HL-60/S4 treated with phorbol 12-myristate 13-acetate at 8.2 ng/mL for 4 days and 3 days (cell line): ENCODE data around the gene CBLB.

Experiments used
- in situ Hi-C: fragments of 300-500 bp; cut with MboI; formaldehyde crosslinking; loops from 2 replicates; pipeline ENCODE4 v1.15.0; 2022; ENCODE audit warnings: low sequenced_read_pairs

CBLB gene

GRCh38 chr3:105847865-105848264 lies 20.9 kb downstream of the CBLB start:
- in situ Hi-C loops: no loop called here

- in situ Hi-C loops: no loop called here
Measured at GRCh38 chr3:105847452-105847851, 21.4 kb downstream of the CBLB start.

GRCh38 chr3:105846809-105847208 lies 22.0 kb downstream of the CBLB start:
- in situ Hi-C loops: no loop called here

- in situ Hi-C loops: no loop called here
Measured at GRCh38 chr3:105845488-105845887, 23.3 kb downstream of the CBLB start.

GRCh38 chr3:105844704-105845103 lies 24.1 kb downstream of the CBLB start:
- in situ Hi-C loops: no loop called here

GRCh38 chr3:105843994-105844393 lies 24.8 kb downstream of the CBLB start:
- in situ Hi-C loops: no loop called here

- in situ Hi-C loops: no loop called here
Measured at GRCh38 chr3:105842943-105843342, 25.9 kb downstream of the CBLB start.

- in situ Hi-C loops: no loop called here
Measured at GRCh38 chr3:105842449-105842848, 26.4 kb downstream of the CBLB start.

GRCh38 chr3:105837947-105838346 lies 30.9 kb downstream of the CBLB start:
- in situ Hi-C loops: no loop called here

- in situ Hi-C loops: no loop called here
Measured at GRCh38 chr3:105837143-105837740, 31.6 kb downstream of the CBLB start.

GRCh38 chr3:105836533-105836932 lies 32.3 kb downstream of the CBLB start:
- in situ Hi-C loops: no loop called here

- in situ Hi-C loops: no loop called here
Measured at GRCh38 chr3:105835606-105836005, 33.2 kb downstream of the CBLB start.

GRCh38 chr3:105834768-105835167 lies 34.0 kb downstream of the CBLB start:
- in situ Hi-C loops: no loop called here

GRCh38 chr3:105832644-105833043 lies 36.2 kb downstream of the CBLB start:
- in situ Hi-C loops: no loop called here

GRCh38 chr3:105830836-105831235 lies 38.0 kb downstream of the CBLB start:
- in situ Hi-C loops: no loop called here

- in situ Hi-C loops: no loop called here
Measured at GRCh38 chr3:105829871-105830622, 38.8 kb downstream of the CBLB start.

GRCh38 chr3:105829229-105829628 lies 39.6 kb downstream of the CBLB start:
- in situ Hi-C loops: no loop called here

GRCh38 chr3:105828703-105829102 lies 40.1 kb downstream of the CBLB start:
- in situ Hi-C loops: no loop called here

- in situ Hi-C loops: no loop called here
Measured at GRCh38 chr3:105827959-105828358, 40.9 kb downstream of the CBLB start.

GRCh38 chr3:105826778-105827634 lies 41.8 kb downstream of the CBLB start:
- in situ Hi-C loops: no loop called here

- in situ Hi-C loops: no loop called here
Measured at GRCh38 chr3:105824129-105824528, 44.7 kb downstream of the CBLB start.
